NCI-H187 treated with DMSO at 0.1 percent for 48 hours (cell line): ENCODE data around the gene ZNF37A.
"Not testable (repeated sequence)": the region's sequence is repeated elsewhere in the genome, so short reads cannot be mapped to it uniquely, and the experiment has no call there.

Experiments
- DNase-seq: peaks from one replicate; lab custom pipeline; 2025; lab: John Stamatoyannopoulos, UW

The ZNF37A gene

DNA sequence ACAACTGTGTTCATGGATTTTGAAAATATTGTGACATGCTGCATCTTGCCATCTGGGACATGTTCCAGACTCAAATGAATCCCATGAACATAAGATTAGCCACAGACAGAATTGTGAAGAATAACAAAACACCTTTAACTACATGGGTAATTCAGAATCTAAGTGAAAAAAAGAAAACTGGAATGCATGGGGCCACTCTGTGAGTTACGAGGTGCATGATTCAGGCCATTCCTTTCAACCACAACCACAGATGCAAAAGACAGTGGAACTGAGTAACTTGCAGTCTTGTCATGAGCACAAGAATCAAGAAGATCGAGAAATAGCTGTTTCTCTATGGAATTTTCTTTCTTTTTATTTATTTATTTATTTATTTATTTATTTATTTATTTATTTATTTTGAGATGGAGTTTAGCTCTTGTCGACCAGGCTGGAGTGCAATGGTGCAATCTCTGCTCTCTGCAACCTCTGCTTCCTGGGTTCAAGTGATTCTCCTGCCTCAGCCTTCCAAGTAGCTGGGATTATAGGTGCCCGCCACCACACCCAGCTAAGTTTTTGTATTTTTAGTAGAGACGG, 56.8 kb downstream of the ZNF37A start:
- not testable (repeated sequence) for DNase-seq

DNA sequence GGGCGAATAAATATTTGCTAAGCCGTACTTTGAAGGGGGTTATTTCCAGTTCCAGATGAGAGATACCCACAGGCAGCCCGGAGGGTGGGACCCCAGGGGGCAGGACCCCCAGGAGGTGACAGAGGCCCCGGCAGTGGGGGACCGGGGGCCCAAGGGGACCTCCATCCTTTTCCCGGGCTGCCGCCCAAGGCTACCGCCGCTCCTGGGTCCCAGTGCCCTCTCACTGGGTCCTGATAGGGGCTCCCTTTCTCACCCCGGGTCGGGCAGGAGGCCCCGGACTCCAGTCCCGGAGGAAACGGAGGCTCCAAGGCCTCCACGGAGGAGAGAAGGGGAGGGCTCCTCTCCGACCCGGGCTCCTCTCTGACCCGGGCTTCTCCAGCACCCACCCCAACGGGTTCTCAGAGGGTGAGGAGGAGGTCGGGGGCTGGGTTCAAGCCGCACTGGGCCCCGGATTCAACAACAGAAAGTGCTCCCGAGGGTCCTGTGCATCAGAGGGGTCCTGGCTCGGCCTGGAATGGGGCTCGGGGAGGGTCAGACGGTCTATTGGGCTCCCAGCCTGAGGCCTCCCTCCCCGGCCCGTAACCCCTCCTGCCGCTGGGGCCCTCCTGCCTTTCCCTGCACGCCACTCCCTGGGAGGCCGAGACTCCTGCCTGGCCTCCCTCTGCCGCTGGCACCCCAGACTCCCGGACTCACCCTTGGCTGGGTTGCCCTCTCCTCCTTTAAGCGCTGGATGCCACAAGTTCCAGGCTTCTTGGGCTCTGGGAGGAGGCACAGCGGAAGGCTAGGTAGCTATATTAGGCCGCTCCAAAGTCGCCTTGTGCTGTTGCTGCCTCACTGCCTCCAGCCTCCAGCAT, 62.5 kb downstream of the ZNF37A start:
- DNase-seq: no peak

DNA sequence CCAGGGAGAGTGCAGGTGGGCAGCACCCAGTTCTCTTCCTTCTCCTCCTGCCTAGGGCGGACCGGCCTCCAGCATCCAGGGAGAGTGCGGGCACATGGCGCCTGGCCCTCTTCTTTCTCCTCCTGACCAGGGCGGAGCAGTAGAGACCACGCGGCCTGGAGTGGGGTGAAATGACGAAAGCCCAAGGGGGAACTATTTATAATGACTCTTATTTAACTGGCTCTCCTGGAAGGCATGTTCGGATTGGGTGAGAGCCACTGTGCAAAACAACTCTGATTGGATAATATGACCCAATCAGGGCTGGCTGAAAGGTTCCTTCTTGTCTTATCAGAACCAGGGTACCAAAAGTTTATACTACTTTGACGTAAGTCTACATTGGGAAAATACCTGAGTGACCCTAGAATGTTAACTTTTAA, 63.1 kb downstream of the ZNF37A start:
- DNase-seq: no peak

DNA sequence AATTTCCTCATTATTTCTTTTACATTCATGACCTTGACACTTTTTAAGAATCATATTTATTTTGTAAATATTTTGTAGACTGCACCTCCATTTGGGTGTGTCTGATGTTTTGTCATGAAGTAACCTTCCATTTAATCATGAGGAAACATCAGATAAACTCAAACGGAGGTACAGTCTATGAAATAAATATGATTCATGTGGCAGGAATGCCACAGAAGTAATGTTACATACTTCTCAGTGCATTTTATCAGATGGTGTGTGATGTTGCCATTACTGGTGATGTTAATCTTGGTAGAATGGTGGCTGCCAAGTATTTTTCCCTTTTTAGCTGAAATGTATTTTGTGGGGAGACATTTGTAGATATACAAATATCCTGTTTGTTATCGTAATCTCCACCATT, 64.9 kb downstream of the ZNF37A start:
- no peak for DNase-seq

DNA sequence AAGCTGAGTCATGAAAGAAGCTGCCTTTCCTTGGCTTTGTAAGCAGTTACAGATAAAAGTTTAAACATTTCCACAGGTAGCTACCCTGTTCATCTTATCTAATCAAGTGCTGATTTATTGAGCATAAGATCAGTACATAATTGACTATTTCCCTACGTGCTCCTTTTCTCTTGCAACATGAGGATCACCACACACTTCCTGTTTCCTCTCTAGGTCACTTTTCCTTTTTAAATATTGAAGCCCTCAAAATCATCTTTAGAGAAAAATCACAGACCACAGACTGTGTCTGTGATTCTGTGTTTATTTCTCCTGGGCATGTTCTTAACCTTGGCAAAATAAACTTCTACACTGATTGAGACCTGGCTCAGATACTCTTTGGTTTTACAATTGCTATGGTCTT, 69.5 kb downstream of the ZNF37A start:
- no peak for DNase-seq

DNA sequence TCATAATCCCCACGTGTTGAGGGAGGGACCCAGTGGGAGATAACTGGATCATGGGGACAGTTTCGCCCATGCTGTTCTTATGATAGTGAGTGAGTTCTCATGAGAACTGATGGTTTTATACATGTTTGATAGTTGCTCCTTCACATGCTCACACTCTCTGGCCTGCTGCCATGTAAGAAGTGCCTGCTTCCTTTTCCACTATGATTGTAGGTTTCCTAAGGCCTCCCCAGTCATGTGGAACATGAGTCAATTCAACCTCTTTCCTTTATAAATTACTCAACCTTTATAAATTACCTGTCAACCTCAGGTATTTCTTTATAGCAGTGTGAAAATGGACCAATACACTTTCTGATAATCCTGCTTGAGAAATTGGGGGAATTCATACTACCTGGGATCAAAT, 80.2 kb downstream of the ZNF37A start:
- DNase-seq: no peak

DNA sequence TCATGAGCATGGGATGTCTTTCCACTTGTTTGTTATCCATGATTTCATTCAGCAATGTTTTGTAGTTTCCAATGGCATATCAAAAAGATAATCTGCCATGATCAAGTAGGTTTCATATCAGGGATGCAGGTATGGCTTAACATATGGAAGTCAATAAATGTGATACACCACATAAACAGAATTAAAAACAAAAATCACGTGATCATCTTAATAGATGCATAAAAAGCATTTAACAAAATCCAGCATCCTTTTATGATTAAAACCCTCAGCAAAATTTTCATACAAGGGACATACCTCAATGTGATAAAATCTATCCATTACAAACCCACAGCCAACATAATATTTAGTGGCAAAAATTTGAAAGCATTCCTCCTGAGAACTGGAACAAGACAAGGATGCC, 90.3 kb downstream of the ZNF37A start:
- no peak for DNase-seq
